ENCODE data around the gene DNAH7. TPM values are rescaled to one million over a fixed set of nuclear protein-coding genes. Genes with fewer than 3 reads are reported as not detected.

DNAH7 gene
- total RNA-seq, 2 donors from 2014 or later: 1.1 to 1.5 TPM

- H3K4me1 ChIP-seq (ENCODE audit: control insufficient read depth, insufficient read depth, low read length): no peaks in the 10 kb centered on the region
- no peak overlapping the region for H3K4me3 ChIP-seq (ENCODE audit: low read length)
- H3K9me3 Mint-ChIP-seq: peaks cover 10% of the 10 kb centered on the region
- H3K27ac ChIP-seq (ENCODE audit: low read depth, low read length): no peak overlapping the region
- no peak overlapping the region for H3K27ac Mint-ChIP-seq
- no peak for DNase-seq
- no peak overlapping the region for H3K4me3 Mint-ChIP-seq
- H3K9me3 ChIP-seq (ENCODE audit: control insufficient read depth, low read length): peaks cover 6% of the 10 kb centered on the region
- H3K36me3 Mint-ChIP-seq (ENCODE audit: low read depth): no peaks in the 10 kb centered on the region
- H3K4me1 Mint-ChIP-seq: no peaks in the 10 kb centered on the region
- H3K36me3 ChIP-seq (ENCODE audit: control insufficient read depth, insufficient read depth, low read length): no peaks in the 10 kb centered on the region
- no peaks in the 10 kb centered on the region for H3K27me3 ChIP-seq (ENCODE audit: control insufficient read depth, insufficient read depth, low read length, poor library complexity, severe bottlenecking)
- no peak overlapping the region for H3K9ac ChIP-seq (ENCODE audit: extremely low read depth, low read length, poor library complexity, severe bottlenecking)
- TF ChIP-seq, protein P1, sequence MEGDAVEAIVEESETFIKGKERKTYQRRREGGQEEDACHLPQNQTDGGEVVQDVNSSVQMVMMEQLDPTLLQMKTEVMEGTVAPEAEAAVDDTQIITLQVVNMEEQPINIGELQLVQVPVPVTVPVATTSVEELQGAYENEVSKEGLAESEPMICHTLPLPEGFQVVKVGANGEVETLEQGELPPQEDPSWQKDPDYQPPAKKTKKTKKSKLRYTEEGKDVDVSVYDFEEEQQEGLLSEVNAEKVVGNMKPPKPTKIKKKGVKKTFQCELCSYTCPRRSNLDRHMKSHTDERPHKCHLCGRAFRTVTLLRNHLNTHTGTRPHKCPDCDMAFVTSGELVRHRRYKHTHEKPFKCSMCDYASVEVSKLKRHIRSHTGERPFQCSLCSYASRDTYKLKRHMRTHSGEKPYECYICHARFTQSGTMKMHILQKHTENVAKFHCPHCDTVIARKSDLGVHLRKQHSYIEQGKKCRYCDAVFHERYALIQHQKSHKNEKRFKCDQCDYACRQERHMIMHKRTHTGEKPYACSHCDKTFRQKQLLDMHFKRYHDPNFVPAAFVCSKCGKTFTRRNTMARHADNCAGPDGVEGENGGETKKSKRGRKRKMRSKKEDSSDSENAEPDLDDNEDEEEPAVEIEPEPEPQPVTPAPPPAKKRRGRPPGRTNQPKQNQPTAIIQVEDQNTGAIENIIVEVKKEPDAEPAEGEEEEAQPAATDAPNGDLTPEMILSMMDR (conservative IDR thresholded peaks at IDR 0.05): no peak
- no peaks in the 10 kb centered on the region for H3K27me3 Mint-ChIP-seq (ENCODE audit: insufficient read depth)
Measured at GRCh38 chr2:196041786-196042185, 26.9 kb downstream of the DNAH7 start.

DNA sequence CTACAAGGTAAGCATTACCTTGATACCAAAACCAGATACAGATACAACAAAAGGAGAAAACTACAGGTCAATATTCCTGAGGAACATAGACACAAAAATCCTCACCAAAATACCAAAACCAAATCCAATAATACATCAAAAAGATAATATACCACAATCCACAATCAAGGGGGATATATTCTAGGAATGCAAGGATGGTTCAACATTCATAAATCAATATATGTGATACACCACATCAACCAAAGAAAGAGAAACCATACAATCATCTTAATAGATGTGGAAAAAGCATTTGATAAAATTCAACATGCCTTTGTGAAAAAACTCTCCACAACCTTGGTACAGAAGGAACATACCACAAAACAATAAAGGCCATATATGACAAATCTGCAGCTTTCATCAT lies 28.4 kb downstream of the DNAH7 start:
- H3K27me3 Mint-ChIP-seq (ENCODE audit: insufficient read depth): no peaks in the 10 kb centered on the region
- no peak overlapping the region for H3K4me3 ChIP-seq (ENCODE audit: low read length)
- no peak for DNase-seq

DNA sequence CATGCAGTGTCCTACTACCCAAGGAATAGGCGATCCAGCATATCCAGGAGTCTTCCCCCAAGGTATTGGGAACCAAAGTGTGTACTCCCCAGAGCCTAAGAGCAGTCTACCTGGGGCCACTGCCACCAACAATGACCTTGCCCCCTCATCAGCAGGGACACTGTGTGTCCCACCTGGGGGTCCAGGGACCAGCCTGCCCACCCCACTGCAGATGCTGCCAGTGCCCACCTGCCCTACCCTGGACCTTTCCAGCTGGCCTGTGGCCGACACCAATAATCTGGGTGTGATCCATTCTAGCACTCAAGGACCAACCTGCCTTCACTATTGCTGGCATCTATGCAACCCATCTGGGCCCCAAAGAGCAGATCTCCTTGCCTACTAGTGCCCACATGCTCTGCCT lies 32.2 kb downstream of the DNAH7 start:
- no peak overlapping the region for H3K4me3 ChIP-seq (ENCODE audit: low read length)
- Mint-ChIP-seq H3K36me3 (ENCODE audit: low read depth) (no peaks in the 10 kb centered on the region), H3K9me3 (peaks cover 13% of the 10 kb centered on the region), H3K4me1 (no peaks in the 10 kb centered on the region), H3K27ac (no peak overlapping the region), H3K27me3 (ENCODE audit: insufficient read depth) (no peaks in the 10 kb centered on the region), H3K4me3 (no peak overlapping the region)
- 81 to 89% methylated on average over 2 of the region's 2 CpGs for WGBS, 2 experiments (ENCODE audit: insufficient coverage in 1 of 2, insufficient read length in 1 of 2)
- no peak overlapping the region for H3K9ac ChIP-seq (ENCODE audit: extremely low read depth, low read length, poor library complexity, severe bottlenecking)
- no peak for DNase-seq
- TF ChIP-seq, protein P1 (conservative IDR thresholded peaks at IDR 0.05): no peak
- no peak overlapping the region for H3K27ac ChIP-seq (ENCODE audit: low read depth, low read length)
- no peaks in the 10 kb centered on the region for H3K27me3 ChIP-seq (ENCODE audit: control insufficient read depth, insufficient read depth, low read length, poor library complexity, severe bottlenecking)
- peaks cover 6% of the 10 kb centered on the region for H3K9me3 ChIP-seq (ENCODE audit: control insufficient read depth, low read length)
- no peaks in the 10 kb centered on the region for H3K4me1 ChIP-seq (ENCODE audit: control insufficient read depth, insufficient read depth, low read length)
- H3K36me3 ChIP-seq (ENCODE audit: control insufficient read depth, insufficient read depth, low read length): no peaks in the 10 kb centered on the region

More for the DNA sequence above, 28.4 kb downstream of the DNAH7 start:
- no peaks in the 10 kb centered on the region for H3K4me1 Mint-ChIP-seq
- Histone ChIP-seq H3K9ac (ENCODE audit: extremely low read depth, low read length, poor library complexity, severe bottlenecking) (no peak overlapping the region), H3K27me3 (ENCODE audit: control insufficient read depth, insufficient read depth, low read length, poor library complexity, severe bottlenecking) (no peaks in the 10 kb centered on the region), H3K4me1 (ENCODE audit: control insufficient read depth, insufficient read depth, low read length) (no peaks in the 10 kb centered on the region), H3K27ac (ENCODE audit: low read depth, low read length) (no peak overlapping the region), H3K36me3 (ENCODE audit: control insufficient read depth, insufficient read depth, low read length) (no peaks in the 10 kb centered on the region), H3K9me3 (ENCODE audit: control insufficient read depth, low read length) (peaks cover 6% of the 10 kb centered on the region)
- no peak overlapping the region for H3K27ac Mint-ChIP-seq
- no peaks in the 10 kb centered on the region for H3K36me3 Mint-ChIP-seq (ENCODE audit: low read depth)
- TF ChIP-seq, protein P1 (conservative IDR thresholded peaks at IDR 0.05): no peak
- H3K4me3 Mint-ChIP-seq: no peak overlapping the region
- H3K9me3 Mint-ChIP-seq: peaks cover 10% of the 10 kb centered on the region

Data from endodermal cell (in vitro differentiated cells).